Left kidney (tissue), 8 donors: ENCODE data around the gene C14orf119. TPM values are rescaled to one million over a fixed set of nuclear protein-coding genes. Genes with fewer than 3 reads are reported as not detected.

Experiments used
- DNase-seq: peaks from one replicate; pipeline ENCODE4 v3.0.0-alpha.2; 2013
- long read RNA-seq, 8 donors: transcript quantifications; one replicate each; lab custom pipeline, GENCODE V29; 2026
- polyA plus RNA-seq: library from polyadenylated mRNA; unstranded; fragments of 120-200 nt; gene quantifications from one replicate; pipeline ENCODE4 v1.2.1, GENCODE V29; 2013; ENCODE audit not compliant: insufficient read length

C14orf119 gene, protein sequence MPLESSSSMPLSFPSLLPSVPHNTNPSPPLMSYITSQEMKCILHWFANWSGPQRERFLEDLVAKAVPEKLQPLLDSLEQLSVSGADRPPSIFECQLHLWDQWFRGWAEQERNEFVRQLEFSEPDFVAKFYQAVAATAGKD
- 76.1 TPM for polyA plus RNA-seq
- long read RNA-seq, donor 1, transcript C14orf119-201 (2 exons, 3,660 nt) = major isoform, 50 of 88 reads
- long read RNA-seq, donor 1, partial matches to known transcripts = 37 of 88 reads
- long read RNA-seq, donor 1, other reads (novel, unspliced or antisense) = 0 of 88 reads
- long read RNA-seq, donor 2, transcript C14orf119-201 (2 exons, 3,660 nt) = major isoform, 45 of 45 reads
- long read RNA-seq, donor 2, partial matches to known transcripts = 0 of 45 reads
- long read RNA-seq, donor 2, other reads (novel, unspliced or antisense) = 0 of 45 reads
- long read RNA-seq, donor 3, transcript C14orf119-201 (2 exons, 3,660 nt) = major isoform, 33 of 55 reads
- long read RNA-seq, donor 3, partial matches to known transcripts = 22 of 55 reads
- long read RNA-seq, donor 3, other reads (novel, unspliced or antisense) = 0 of 55 reads
- long read RNA-seq, donor 4, transcript C14orf119-201 (2 exons, 3,660 nt) = major isoform, 6 of 6 reads
- long read RNA-seq, donor 4, partial matches to known transcripts = 0 of 6 reads
- long read RNA-seq, donor 4, other reads (novel, unspliced or antisense) = 0 of 6 reads
- long read RNA-seq, donor 5, transcript C14orf119-201 (2 exons, 3,660 nt) = major isoform, 84 of 85 reads
- long read RNA-seq, donor 5, partial matches to known transcripts = 0 of 85 reads
- long read RNA-seq, donor 5, other reads (novel, unspliced or antisense) = 0 of 85 reads
- long read RNA-seq, donor 6, transcript C14orf119-201 (2 exons, 3,660 nt) = major isoform, 62 of 62 reads
- long read RNA-seq, donor 6, partial matches to known transcripts = 0 of 62 reads
- long read RNA-seq, donor 6, other reads (novel, unspliced or antisense) = 0 of 62 reads
- long read RNA-seq, donor 7, transcript C14orf119-201 (2 exons, 3,660 nt) = major isoform, 82 of 82 reads
- long read RNA-seq, donor 7, partial matches to known transcripts = 0 of 82 reads
- long read RNA-seq, donor 7, other reads (novel, unspliced or antisense) = 0 of 82 reads
- long read RNA-seq, donor 8, transcript C14orf119-201 (2 exons, 3,660 nt) = major isoform, 30 of 30 reads
- long read RNA-seq, donor 8, partial matches to known transcripts = 0 of 30 reads
- long read RNA-seq, donor 8, other reads (novel, unspliced or antisense) = 0 of 30 reads

DNA sequence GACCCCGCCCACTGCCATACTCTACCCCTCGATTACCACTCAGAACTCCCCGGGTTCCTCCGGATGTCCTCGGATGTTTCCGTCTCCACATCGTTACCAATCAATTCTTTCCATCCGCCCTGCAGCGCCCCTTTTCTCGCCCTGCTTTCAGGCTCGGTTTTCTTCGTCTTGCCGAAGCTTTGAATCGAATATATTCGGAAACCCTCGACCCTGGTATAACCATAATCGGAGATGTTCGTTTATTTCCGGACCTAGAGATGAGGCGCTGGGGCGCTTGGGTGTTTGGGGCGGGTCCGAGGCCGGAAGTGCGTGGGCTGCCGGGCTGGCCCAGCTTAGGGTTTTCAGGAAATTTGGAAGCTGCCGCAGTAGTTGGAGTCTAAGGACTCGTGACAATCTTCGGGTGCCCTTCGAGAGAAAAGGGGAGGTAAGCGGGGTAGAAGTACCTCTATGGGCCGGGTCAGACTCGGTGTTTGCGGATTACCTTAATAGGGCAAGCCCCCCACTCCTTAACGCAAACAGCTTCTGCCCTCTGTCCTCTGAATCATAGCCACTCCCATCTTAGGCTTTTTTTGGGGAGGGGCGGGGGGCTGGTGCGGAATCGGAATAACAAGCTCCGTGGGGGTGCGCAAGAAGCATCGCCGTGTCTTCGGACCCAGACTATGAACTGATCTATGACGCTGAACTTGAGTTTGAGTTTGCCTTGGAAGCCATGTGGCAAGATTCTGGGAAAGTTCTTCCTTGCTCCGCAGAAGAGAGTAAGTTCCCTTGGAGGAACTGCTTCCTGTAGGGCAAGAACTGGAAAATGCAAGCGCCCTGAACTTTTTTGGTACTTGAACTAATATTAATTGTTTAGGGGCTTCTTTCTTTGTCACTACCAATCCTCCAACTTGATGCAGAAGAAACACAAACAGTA lies at the start of gene C14orf119:
Gene C14orf119, plus strand, starts transcription at position 310 of the 913 bp plus-strand sequence. CDS start 2,154 bp downstream, outside the sequence.
- peak; percentile 100 for DNase-seq

DNA sequence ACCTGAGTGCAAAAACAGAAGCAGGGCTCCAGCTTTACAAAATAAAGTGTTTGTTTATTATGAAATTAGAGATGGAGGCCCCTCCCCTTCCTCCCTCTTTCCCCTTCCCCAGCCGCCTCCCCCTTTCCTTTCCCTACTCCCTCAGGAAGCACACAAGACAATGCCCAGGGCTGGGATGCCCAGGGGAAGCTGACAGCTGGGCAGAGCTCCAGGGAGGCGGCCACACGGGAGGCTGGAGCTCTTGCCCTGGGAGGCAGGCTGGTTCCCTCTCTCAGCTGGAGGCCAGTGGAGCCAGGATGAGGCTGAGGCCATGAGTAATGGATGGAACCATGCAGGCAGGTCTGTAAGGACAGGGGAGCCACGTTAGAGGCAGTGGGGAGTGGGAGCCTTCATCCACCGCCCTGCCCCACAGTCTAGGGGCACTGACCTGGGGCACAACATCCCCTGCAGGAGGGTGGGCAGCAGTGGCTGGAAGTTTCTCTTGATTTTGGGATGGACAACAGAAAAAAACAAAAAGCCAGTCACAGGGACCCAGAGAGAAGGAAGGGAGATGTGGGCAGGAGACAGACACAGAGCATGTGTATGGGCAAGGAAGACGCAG lies 48.2 kb upstream of the C14orf119 start:
- DNase-seq = no peak

DNA sequence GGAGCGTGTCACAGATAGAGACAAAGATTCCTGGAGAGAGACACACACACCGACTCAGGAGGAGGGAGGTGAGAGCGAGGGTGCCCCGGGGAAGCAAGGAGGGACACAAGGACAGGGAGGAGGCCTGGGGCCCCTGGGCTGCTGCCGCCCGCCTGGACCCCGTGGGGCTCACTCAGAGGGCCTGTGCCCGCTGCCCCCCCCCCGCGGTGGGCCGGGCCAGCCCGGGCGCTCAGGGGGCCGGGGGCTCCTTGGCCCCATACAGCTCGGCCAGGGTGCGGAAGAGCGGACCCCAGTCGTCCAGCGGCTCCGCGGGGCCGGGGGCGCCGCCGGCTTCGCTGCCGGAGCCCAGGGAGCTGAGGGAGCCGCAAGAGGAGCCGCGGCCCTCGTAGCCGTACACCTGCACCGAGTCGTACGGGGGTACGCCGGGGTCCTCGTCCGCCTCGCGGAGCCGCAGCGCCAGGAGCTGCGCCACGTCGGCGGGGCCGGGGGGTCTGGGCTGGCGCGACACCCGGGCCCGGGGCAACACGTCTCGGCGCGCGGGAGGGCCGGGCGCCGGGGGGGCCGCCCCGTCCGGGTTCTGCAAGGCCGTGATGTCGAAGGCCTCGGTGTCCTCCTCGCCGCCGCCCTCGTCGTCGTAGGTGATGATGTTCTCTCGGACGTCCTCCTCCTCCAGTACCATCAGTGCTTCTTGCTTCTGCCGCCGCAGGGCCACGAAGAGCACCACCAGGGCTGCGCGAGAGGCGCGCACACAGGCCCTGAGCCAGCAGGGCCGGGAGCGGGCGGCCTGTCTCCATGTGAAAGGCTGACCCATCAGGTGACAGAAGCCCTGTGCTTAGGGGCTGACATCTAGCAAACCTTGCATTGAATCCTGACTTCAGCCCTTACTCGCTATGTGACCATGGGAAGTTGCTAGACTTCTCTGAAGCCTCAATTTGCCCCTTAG lies 47.3 kb upstream of the C14orf119 start:
- no peak for DNase-seq

DNA sequence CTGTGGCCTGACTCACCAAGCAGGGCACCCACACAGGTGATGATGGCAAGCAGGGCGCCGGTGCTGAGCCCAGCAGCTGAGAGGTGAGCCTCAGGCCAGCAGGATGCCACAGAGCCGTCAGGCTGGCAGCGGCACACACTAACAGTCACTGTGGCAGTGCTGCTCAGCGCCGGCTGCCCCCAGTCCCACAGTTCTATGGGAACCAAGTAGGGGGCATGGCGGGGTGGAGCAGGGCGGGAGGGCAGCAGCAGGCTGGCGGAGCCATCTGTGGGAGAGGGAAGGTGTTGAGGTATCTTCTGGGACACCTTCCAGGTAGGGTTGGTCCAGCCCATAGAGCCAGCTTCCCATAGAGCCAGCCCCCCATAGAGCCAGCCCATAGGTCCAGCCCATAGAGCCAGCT lies 46.3 kb upstream of the C14orf119 start:
- DNase-seq = no peak

DNA sequence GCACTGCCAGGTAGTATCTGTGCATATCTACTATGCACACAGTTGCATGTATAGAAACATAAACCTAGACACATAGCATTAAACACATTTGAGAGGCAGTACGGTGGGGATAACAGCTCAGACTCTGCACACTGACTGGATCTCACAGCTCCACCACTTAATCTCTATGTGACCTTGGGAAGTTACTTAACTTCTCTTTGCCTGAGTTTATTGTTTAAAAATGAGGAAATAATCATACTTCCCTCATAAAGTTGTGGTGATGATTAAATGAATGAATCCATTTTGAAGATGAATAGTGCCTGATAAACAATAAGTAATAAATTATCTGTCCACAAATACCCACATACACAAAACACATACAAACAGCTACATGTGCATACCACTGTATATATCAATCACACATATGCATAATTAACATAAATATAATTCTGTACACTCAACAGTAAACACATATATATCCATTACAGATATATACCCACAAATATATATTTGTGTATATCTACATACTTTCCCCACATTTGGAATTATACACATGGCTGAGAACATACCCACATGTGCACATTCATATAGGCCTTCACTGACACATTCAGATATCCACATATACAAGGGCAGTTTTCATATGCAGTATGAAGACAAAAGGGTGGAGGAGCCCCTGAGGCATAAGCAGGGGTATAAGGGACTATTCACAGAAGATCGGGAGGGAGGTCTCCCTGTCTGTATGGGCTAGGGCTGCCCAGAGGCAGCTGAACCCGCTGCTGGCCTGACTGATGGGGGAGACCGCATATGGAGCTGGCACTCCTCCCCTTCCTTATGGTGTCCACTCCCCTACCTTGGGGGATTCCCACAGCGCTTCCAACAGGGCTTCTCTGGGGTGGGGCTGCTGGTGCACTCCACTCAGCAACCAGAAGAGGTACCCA lies 43.9 kb upstream of the C14orf119 start:
- no peak for DNase-seq

DNA sequence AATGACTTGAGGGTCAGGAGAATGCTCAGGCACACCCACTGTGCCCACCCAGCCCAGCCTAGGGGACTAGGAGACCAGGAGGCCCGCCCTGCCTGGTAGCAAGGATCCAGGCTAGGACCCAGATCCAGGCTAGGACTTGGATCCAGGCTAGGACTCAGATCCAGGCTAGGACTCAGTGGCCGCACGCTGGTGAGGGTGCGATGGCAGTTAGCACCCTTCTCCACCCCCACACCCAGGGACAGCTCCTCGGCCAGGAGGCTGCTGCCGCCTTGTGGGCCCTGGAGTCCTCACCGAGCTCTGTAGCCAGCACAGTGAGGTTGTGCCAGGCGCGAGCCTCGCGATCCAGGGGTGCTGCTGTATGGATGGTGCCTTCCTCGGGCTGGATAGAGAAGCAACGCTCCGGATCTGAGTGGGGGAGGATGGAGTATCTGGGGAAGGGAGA lies 43.1 kb upstream of the C14orf119 start:
- DNase-seq = no peak

DNA sequence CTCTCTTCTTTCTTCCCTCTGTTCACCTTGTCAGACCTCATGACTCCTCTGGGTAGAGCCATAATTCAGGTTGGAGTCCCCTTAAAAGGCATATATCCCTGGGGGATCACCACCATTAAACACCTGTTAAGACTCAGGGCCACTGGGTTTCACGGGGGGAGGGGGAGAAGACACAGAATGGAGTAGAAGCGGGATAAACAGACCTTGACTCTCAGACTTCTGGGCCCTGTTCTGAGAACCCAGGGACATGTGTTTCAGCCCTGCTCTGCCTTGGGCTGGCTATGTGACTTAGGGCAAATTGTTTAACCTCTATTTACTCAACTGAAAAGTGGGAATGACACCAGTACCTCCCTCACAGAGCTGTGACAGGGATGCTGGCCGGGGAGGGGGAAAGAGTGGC lies 42.6 kb upstream of the C14orf119 start:
- no peak for DNase-seq

DNA sequence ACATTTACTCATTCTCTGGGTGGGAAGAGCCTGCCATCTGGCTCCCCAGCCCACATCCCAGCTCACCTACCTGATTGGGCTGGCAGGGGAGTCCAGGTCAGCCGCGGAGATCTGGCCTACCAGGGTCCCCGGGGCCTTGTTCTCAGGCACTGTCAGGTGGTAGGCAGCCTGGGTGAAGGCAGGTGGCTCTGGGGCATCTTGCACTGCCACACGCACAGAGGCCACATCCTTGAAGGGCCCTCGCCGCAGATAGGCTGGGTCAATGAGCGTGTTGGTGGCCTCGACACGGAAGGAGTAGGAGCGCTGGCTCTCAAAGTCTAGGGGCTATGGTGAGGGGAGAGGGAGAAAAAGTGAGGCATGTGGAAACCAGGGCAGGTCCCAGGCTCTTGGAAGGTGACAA lies 41.9 kb upstream of the C14orf119 start:
- no peak for DNase-seq

DNA sequence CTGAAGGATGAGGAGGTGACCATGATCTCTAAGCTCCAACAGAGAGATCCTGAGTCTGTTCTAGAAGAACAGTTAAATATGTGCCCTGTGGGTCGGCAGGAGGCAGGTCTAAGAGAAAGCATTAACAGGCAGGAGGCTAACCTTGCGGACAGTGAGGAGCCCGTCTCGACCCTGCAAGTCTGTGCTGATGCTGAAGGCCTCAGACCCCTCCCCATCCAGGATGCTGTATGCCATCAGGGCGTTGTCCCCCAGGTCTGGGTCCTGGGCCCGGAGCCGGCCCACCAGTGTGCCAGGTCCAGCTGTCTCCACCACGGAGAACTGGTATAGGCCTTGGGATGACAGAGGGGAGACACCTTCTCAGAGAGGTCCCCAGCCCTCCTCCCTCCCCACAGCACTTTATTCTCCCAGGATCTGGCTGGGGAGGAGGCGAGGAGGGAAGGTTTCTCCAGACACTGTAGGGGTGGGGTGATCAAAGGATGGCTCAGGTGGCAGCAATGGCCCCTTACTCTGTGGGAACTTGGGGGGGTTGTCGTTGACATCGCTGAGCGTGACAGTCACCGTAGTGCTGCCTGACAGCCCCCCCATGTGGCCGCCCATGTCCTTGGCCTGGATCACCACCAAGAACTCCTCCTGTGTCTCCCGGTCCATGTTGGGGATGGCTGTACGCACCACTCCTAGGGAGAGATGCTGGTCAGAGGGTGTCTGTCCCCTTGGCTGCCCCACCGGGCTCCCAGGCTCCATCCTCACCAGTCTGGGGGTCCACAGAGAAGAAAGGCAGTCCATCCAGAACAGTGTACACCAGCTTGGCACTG lies 41.1 kb upstream of the C14orf119 start:
- no peak for DNase-seq

DNA sequence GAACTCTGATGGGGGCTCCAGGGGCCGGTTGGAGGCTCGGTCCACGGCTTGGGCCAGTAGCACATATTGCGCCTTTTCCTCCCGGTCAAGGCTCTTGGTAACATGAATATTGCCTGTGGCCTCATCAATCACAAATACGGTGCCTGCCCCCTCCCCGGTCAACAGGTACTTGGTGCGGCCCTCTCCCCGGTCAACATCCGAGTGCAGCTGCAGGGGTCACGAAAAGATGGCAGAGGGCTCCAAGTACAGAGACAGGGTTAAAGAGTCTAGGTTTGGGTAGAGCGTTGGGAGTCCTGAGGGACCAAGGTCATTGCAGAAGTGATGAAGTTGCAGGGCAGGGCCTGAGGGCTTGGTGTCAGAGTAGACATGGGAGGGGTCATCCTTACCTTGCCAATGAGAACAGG lies 40.2 kb upstream of the C14orf119 start:
- no peak for DNase-seq

DNA sequence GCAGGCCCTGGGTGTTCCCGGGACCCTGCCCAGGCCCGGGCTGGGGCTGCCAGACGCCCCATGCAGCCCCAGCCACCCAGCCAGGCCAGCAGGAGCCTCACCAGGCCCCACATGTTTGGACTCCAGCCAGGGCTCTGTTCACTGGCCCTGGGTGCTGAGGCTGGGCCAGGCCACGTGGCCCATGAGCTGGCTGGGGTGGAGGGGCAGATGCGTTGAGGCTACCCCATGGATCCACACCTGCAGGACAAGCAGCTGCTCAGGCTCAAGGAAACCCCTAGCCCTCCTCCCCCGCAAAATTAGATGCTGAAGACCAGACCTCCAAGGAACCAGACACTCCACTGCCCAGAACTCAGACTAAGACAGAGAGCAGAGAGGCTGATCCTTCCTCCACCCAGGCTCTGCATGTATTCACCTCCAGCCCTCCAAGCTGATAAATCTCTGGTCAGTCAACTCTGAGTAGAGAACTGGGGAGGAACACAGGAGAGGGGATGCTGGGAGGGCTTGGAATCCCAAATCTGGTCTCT lies 39.6 kb upstream of the C14orf119 start:
- DNase-seq = no peak

DNA sequence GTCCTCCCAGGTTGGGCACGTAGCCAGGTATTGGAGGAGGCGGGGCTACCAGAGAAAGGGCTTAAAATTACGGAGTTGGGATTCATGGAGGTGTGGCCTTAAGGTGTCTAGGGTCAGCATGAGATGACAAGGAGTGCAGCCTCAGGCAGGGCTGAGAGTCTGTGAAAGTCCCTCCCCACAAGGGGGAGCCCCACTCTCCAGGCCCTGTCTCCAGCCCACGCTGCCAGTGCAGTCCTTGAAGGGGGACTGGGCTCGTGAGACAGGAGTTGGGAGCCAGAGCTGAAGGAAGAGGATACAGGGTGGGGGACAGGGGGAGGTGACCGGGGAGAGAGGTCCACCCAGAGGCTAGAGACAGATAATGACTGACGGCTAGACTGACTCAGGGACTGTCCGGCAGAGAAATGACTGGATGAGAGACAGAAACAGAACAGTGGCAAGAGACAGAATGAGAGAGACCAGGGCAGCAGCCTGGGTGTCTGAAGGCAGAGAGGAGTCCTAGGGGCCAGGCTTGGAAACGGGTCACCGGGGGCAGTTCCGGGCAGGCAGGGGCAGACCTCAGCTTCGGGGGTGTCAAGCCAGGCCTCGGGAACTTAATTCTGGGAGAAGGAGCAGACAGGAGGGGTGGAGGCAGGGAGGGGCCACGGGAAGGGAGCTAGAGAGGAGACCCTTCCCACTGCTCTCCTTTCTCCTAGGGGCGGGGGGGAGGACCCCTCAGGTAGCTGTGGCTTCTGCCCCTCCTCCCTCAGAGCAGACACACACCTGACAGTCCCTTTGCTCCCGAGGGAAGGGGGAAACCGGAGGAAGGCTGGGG lies 39.0 kb upstream of the C14orf119 start:
- no peak for DNase-seq

DNA sequence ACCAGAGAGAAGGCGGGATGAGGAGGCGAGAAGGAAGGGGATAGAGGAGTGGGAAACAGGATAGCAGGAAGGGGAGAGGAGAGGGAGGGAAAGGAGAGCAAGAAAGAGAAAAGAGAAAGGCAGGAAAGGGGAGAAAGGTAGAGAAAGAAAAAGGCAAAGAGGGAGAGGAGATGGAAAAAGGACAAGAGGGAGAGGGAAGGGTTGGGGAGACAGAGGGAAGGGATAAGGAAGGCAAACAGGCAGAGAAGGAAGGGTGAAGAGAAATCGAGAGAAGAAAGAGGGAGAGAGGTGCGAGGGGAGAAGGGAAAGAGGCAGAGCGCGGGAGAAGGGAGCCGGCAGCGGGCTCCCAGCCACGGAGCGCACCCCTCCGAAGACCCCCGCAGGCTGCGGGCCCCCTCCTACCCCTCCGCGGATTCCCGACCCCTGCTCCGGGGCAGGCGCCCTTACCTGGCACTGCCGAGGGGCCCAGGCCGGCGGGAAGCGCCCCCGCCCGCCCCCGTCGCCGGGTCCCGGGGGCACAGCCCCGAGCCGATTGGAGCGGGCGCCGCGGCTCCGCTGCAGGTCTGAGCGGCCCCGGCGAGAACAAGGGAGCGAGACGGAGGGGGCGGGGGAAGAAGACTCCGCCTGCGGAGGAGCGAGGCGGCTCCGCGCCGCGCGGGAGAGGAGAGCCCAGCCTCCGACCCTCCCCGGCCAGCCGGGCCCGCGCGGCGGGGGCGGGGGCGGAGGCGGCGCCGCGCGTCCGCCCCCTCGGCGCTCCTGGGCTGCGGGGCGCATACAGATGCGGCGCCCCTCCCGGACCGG lies 38.1 kb upstream of the C14orf119 start, which contains the start of gene CDH24:
Gene CDH24, minus strand, starts transcription at position 565 of the 801 bp plus-strand sequence. CDS start 1,787 bp downstream, outside the sequence.
- peak; percentile 82 for DNase-seq

DNA sequence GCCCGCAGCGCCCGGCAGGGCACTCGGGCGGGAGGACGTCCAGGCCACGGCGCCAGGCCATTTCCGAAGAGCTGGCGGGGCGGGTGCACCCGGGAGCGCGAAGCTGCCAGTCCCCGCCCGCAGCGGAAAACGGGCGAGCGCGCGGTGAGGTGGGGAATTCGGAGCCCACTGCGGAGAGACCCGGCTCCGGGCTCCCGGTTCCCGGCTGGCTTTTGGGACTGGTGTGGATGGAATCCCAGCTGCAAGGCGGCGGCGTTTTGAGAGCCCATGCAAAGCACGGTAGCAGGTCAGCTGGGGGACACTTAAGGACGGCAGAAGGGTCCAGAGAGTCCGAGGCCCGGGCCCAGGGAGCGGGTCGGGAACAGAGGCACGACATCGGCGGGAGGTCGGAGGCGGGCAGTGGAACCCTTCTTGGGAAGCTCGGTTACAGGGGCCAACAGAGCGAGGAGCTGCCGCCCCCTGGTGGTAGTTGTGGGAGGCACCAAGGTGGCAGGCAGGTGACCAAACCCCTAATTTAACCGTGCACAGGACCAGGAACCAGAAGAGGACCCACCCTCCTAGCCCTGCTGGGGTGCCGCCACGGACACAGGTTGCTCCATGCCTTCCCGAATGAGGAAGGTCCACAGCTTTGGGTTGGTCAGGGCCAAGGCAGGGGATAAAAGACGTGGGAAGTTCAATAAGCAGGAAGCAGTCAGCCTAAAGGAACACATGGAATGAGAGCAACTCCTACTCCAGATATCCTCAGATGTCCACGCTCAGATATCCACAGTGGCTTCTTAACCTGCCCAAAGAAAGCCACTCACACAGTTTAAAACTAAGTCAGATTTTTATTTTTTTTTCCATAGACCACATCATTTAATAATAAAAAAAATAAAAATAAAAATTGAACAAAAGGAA lies 37.3 kb upstream of the C14orf119 start:
- peak; percentile 92 for DNase-seq
